Motor neuron (in vitro differentiated cells): Measurements from ENCODE around the gene CGB3. TPM values are rescaled to one million over a fixed set of nuclear protein-coding genes. Genes with fewer than 3 reads are reported as not detected.

Experiments used
- ATAC-seq, 8 experiments: fragments of 200-7000 bp; cut with Tn5 transposase; replicated peaks in 6 of 8; 2 replicates each; pipeline ENCODE4 v1.8.0; 2021; ENCODE audit warnings: mild to moderate bottlenecking in 8 of 8, moderate library complexity in 8 of 8
- H3K27ac ChIP-seq, 2 donors: fragments of 250-450 bp; sonication (Bioruptor Pico); 2 replicates each; pipeline ENCODE4 v1.9.0; 2021; ENCODE audit warnings: antibody characterized with exemption in 2 of 2, mild to moderate bottlenecking in 2 of 2, moderate library complexity in 1 of 2
- H3K4me1 ChIP-seq, 2 donors: fragments of 250-450 bp; sonication (Bioruptor Pico); replicated peaks in 1 of 2; 2 replicates each; pipeline ENCODE4 v1.6.1; 2021; ENCODE audit warnings: antibody characterized with exemption in 2 of 2, mild to moderate bottlenecking in 2 of 2, moderate library complexity in 1 of 2
- H3K4me3 ChIP-seq, 5 donors: fragments of 250-450 bp; sonication (Bioruptor Pico); 2 replicates each; pipeline ENCODE4 v1.9.0; 2021; ENCODE audit warnings: antibody characterized with exemption in 5 of 5, mild to moderate bottlenecking in 5 of 5, moderate library complexity in 4 of 5
- WGBS, 10 experiments: fragments of 450-650 bp; shearing (Covaris generic); methylation state at CpG; one replicate each; pipeline ENCODE4 v1.0.0; 2022; 5-methylcytosine and 5-hydroxymethylcytosine counted together
- in situ Hi-C, 9 experiments: fragments of 400-800 bp; cut with MboI; loops; one replicate each; pipeline ENCODE4 v1.15.0; 2021; ENCODE audit warnings: low sequenced_read_pairs in 9 of 9, low pct_unique_long_range_greater_than_20kb in 2 of 9; ENCODE audit not compliant: unreplicated experiment in 9 of 9
- total RNA-seq, 8 experiments: library from RNA; unstranded; fragments of 300-600 nt; gene quantifications; 2 replicates each; pipeline versions ENCODE4 v1.2.3 to v1.2.4, GENCODE V29; 2022

Gene CGB3
- total RNA-seq, 8 experiments from 2014 or later, result 0.47 to 0.70 (median 0.49) TPM; not detected in 5

DNA sequence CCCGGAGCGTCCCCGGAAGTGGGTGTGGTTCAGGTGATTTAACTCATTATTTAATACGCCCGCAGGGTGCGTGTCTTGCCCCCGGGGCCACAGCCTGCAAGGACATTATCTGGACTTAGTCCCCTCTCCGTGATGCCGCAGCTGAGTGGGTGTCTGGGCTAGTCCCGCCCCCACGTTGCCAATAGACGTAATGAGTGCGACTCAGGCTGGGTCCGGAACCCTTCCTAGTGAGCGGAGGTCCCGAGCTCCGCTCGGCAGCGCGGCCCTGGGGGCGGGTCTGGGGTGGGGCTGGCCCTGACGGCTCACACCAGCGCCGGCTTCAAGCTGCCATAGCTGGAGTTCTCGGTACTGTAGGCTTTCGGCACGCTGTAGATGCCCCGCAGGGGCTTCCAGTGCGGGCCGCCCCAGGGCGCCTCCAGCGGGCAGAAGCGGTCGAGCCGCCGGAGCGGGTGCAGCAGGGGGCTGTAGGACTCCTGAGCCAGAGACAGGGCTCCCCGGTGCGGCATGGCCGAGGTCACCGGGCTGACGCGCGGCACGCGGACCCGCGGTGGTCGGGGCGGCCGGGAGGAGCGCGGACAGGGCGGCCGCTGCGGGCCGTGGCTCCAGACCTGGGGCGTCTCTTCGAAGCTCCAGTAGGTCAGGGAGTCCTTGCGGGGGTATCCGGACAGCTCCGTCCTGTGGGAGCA is 6.3 kb downstream of the CGB3 start:
- ATAC-seq, result peak; percentile 73 to 87 (median 80)
- in situ Hi-C loops, result no loop called here
- WGBS, 10 experiments, result 0% methylated on average over 2 of the region's 62 CpGs; no CpG with 5 or more reads in 9 of the 10 experiments
- Histone ChIP-seq H3K4me1 (peaks cover 3 to 14% of the 10 kb centered on the region in 2 donors), H3K27ac (no peak overlapping the region), H3K4me3 (peak overlapping the region; percentile 19 to 31 (median 21))

DNA sequence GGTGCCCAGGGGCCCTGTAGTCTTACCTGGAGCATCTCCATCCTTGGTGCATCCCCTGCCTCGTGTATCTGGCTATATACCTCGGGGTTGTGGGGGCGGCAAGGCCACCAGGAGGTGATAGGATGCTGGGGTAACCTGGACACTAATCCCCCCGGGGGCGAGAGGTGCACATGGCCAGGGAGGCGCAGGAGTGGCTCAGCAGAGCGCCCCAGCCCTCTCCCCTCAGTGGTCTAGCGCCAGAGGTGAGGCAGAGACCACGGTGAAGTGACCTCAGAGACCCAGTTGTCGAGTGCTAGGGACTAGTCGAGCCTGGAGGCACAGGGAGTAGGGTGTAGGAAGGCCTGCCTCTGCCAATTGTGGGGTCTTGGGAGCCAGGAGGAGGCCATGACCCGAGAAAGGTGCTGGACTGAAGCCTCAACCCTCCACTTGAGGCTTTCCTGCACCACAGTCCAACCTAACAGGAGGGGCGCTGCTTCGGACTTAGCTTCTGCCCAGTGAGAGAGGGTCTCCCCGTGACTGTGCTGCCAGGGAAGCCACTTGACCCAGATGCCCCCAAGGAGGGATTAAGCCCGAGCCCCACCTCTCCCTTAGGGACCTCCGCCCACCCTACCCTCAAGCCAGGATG is 7.0 kb downstream of the CGB3 start, which contains the start of gene LHB:
Gene LHB (minus strand): TSS at position 51 of the 625 bp plus-strand sequence. CDS start 10 bp downstream, at position 41.
- WGBS, 10 experiments, result 0 to 100% (median 0%) methylated on average over 1 of the region's 17 CpGs; no CpG with 5 or more reads in 7 of the 10 experiments
- in situ Hi-C loops, result no loop called here

DNA sequence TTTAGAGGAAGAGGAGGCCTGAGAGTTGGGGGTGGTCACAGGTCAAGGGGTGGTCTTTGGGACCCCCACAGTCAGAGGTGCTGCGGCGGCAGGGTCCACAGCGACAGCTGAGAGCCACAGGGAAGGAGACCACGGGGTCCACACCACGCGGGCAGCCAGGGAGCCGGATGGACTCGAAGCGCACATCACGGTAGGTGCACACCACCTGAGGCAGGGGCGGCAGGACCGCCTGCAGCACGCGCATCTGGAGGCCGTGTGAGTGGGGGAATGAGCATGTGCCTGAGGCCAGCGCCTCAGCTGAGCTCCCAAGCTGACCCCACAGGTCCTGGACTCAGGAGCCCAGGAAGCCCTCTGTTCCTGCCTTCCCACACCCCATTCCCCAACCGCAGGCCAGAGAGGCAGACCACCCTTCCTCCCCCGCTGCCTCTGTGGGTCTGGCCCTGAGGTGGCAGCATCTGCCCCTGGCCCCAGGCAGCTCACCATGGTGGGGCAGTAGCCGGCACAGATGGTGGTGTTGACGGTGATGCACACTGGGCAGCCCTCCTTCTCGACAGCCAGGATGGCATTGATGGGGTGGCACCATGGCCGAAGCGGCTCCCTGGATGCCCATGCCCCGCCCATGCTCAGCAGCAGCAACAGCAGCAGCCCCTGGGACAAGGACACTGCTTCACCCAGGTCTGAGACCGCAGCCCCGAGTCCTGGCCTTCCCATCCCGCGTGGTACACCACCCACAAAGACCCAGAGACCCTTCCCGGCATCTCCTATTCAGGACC is 7.9 kb downstream of the CGB3 start:
- in situ Hi-C loops, result no loop called here
- H3K4me1 ChIP-seq, result peaks cover 3 to 14% of the 10 kb centered on the region in 2 donors
- WGBS, 10 experiments, result 96% methylated on average over 5 of the region's 29 CpGs; no CpG with 5 or more reads in 9 of the 10 experiments
- no peak overlapping the region for H3K27ac ChIP-seq
- no peak for ATAC-seq
- no peak overlapping the region for H3K4me3 ChIP-seq

More for the DNA sequence above, 7.0 kb downstream of the CGB3 start, which contains the start of gene LHB:
- Histone ChIP-seq H3K4me1 (peaks cover 3 to 14% of the 10 kb centered on the region in 2 donors), H3K4me3 (peak within 1 kb of the TSS; percentile 19 to 31 (median 21)), H3K27ac (no peak within 1 kb of the TSS)
- peak in 2 of 8 experiments; percentile 0 to 2 for ATAC-seq

GRCh38 chr19:49014870-49015255 is 9.3 kb downstream of the CGB3 start:
- peak overlapping the region in 1 of 2 donors; percentile 54 for H3K27ac ChIP-seq
- H3K4me3 ChIP-seq, result no peak overlapping the region
- no peak for ATAC-seq
- H3K4me1 ChIP-seq, result peaks cover 3 to 14% of the 10 kb centered on the region in 2 donors
- WGBS, 10 experiments, result 60 to 100% (median 91%) methylated on average over 1 to 8 of the region's 18 CpGs; no CpG with 5 or more reads in 2 of the 10 experiments
- in situ Hi-C loops, result no loop called here

DNA sequence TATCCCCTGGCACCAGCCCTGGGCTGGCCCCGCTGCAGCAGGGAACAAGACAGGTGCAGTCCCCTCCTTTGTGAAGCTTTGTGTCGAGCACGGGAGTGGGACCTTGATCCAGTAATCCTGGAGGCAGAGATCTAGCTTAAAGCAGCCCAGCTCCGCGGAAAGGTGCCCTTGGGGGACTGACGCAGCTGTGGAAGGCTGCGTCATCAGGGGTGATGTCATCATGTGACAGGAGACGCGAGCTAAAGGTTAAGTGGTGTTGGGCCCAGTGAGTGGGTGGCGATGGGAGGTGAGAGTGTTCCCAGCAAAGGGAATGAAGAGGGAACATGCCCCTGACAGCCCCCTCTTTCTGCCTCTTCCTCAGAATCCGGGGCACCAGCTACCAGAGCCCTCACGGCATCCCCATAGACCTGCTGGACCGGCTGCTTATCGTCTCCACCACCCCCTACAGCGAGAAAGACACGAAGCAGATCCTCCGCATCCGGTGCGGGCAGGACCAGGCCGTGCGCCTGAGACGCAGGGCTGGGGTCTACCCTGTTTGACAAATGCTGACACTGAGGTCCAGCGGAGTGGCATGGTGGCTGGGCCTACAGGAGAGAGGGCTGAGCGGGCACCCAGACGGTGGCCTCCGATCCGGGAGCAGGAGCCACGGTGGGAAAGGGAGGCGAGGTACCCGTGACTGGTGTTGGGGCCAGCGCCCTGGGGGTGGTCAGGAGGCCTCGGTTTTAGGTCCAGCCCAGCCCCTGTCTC is 9.8 kb downstream of the CGB3 start:
- H3K27ac ChIP-seq, result peak overlapping the region; percentile 54 to 70
- 80 to 100% (median 92%) methylated on average over 1 to 11 of the region's 32 CpGs; no CpG with 5 or more reads in 4 of the 10 experiments for WGBS, 10 experiments
- in situ Hi-C loops, result no loop called here
- peak in 5 of 8 experiments; percentile 13 to 68 (median 62) for ATAC-seq
- peaks cover 3 to 14% of the 10 kb centered on the region in 2 donors for H3K4me1 ChIP-seq
- H3K4me3 ChIP-seq, result no peak overlapping the region

GRCh38 chr19:49011194-49011593 is 12.9 kb downstream of the CGB3 start:
- no peak for ATAC-seq
- Histone ChIP-seq H3K4me1 (no peaks in the 10 kb centered on the region), H3K27ac (no peak overlapping the region), H3K4me3 (no peak overlapping the region)
- 50 to 100% (median 88%) methylated on average over 2 to 7 of the region's 17 CpGs; no CpG with 5 or more reads in 4 of the 10 experiments for WGBS, 10 experiments
- in situ Hi-C loops, result no loop called here

- in situ Hi-C loops, result no loop called here
- no peak overlapping the region for H3K4me3 ChIP-seq
- H3K27ac ChIP-seq, result no peak overlapping the region
- no peaks in the 10 kb centered on the region for H3K4me1 ChIP-seq
- ATAC-seq, result no peak
- 100% methylated on average over 1 of the region's 18 CpGs; no CpG with 5 or more reads in 9 of the 10 experiments for WGBS, 10 experiments
Measured at GRCh38 chr19:49010453-49010852, 13.7 kb downstream of the CGB3 start.

DNA sequence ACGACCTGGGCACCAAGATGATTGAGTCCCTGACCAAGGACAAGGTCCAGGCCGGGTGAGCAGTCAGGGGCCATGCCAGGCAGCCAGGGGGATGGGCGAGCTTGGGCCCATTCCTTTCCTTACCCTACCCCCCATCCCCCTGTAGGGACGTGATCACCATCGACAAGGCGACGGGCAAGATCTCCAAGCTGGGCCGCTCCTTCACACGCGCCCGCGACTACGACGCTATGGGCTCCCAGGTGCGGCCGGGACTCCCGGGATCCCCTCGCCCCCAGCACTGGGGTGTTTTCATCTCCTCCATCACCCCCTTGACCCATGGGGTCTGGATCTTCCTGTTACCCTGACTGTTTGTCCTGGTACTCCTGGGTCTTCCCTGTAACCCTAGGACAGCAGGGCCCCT is 14.3 kb downstream of the CGB3 start:
- Histone ChIP-seq H3K27ac (no peak overlapping the region), H3K4me3 (no peak overlapping the region), H3K4me1 (no peaks in the 10 kb centered on the region)
- 80 to 97% (median 93%) methylated on average over 1 to 11 of the region's 18 CpGs; no CpG with 5 or more reads in 7 of the 10 experiments for WGBS, 10 experiments
- in situ Hi-C loops, result no loop called here
- no peak for ATAC-seq

DNA sequence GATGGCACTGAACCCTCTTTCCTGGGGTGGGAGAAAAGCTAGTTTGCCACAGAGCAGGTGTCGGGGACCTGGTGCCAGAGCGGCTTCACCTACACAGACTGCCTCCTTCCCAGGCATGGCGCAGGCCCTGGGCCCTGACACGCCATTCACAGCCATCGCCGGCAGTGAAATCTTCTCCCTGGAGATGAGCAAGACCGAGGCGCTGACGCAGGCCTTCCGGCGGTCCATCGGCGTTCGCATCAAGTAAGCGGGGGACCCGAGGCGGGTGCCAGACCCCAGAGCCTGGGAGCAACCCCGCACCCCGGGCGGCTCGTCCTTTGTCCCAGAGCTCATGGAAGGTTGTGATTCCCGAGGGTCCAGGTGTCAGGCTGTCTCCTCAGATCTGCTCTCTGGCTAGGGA is 17.2 kb downstream of the CGB3 start:
- no peak for ATAC-seq
- Histone ChIP-seq H3K4me1 (no peaks in the 10 kb centered on the region), H3K27ac (no peak overlapping the region), H3K4me3 (no peak overlapping the region)
- WGBS, 10 experiments, result 89 to 100% (median 90%) methylated on average over 2 to 4 of the region's 22 CpGs; no CpG with 5 or more reads in 7 of the 10 experiments
- in situ Hi-C loops, result no loop called here

GRCh38 chr19:49004964-49005614 is 19.0 kb downstream of the CGB3 start:
- no peak for ATAC-seq
- Histone ChIP-seq H3K4me3 (no peak overlapping the region), H3K4me1 (no peaks in the 10 kb centered on the region), H3K27ac (no peak overlapping the region)
- 93 to 100% (median 95%) methylated on average over 1 to 6 of the region's 7 CpGs; no CpG with 5 or more reads in 3 of the 10 experiments for WGBS, 10 experiments
- in situ Hi-C loops, result no loop called here

DNA sequence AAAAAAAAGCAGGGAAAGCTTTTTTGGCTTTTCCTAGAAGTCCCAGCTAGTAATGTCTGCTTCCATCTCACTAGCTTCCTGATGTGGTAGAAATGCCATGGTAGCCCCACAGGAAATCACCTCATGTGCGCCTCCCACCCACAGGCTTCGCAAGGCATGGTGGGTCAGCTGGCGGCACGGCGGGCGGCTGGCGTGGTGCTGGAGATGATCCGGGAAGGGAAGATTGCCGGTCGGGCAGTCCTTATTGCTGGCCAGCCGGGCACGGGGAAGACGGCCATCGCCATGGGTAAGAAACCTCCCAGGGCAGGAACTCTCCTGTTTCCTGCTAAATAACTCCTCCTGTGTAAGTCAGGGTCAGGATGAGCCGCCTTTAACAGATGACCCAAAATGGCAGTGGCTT is 20.0 kb downstream of the CGB3 start:
- no peak for ATAC-seq
- WGBS, 10 experiments, result 80 to 100% (median 100%) methylated on average over 1 of the region's 15 CpGs; no CpG with 5 or more reads in 7 of the 10 experiments
- Histone ChIP-seq H3K4me3 (no peak overlapping the region), H3K4me1 (no peaks in the 10 kb centered on the region), H3K27ac (no peak overlapping the region)
- in situ Hi-C loops, result no loop called here
